GM21737 (cell line): Measurements from ENCODE around the gene UGGT1.
A peak's percentile ranks its signal among the peaks of the same experiment; 100 is the strongest.
"Not testable (repeated sequence)": the region's sequence is repeated elsewhere in the genome, so short reads cannot be mapped to it uniquely, and the experiment has no call there.

ENCODE experiments used
- ATAC-seq: cut with Tn5 transposase; IDR thresholded peaks from one replicate; pipeline ENCODE4 v1.9.1; 2021; ENCODE audit warnings: mild to moderate bottlenecking, moderate library complexity; ENCODE audit not compliant: unreplicated experiment

The UGGT1 gene

DNA sequence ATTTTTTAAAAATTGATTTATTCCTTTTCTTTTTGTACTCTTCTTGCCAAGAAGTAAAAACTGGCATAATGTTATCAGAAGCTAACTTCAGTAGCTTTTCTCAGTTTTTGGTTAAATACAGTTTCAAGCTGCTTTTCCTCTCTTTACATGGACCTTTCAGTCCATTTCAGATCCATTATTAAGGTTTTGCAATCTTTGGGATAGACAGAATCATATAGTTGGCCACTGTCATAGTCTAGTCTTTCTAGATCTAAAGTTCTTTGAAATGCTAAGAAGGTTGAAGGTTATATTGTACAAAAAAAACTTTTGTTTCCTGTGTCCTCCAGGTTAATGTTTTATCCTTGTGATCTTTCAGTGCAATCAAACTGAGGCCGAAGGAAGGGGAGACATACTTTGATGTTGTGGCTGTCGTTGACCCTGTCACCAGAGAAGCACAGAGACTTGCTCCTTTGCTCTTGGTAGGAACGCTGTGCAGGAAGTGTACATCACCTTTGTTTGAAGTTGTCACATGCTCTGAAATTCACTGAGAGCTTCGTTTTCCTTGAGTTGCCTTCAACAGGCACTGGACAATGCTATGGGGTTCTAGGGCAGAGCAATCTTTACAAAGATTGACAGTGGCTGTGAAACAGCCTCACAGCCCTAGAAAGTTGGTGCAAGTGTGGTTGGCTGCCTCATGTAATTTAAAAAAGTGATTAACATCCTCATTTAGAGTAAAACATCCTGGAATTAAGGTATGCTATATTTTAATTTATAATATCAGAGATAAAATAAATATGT is 79.1 kb downstream of the UGGT1 start:
- ATAC-seq: no peak

DNA sequence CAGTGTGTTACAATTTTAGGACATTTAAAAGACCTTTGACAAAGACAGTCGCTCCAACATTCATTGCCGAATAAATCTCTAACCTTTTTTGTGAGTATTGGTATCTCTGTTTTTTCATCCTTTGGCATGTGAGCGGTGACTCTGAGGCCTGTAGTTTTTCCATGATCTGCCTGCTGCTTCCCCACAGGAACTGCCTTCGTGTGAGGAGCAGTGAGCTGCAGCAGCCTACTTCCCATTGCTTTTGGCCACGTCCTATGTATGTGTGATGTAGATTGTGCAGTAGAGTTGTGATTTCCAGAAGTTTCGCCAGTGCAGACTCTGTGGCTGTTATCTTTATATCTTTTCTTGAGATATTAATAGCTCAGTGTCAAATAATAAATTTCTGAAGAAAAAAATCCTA is 79.8 kb downstream of the UGGT1 start:
- ATAC-seq: no peak

DNA sequence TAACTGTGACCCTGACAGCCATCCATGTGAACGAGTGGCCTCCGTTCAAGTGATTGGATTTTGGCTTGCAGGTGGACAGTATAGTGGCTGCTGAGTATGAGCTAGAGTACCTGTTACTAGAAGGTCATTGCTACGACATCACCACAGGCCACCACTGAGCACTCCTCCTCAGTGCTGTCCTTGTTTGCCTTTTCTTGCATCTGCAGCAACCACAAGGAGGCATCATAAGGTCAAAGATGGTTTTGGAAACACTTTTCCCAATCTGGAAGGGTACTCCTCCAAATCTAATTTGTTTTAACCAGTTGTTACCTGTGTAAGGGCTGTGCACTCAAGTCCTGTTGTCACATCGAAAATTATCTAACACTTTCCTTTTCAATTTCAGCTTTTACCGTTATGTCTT is 81.2 kb downstream of the UGGT1 start:
- ATAC-seq: no peak

DNA sequence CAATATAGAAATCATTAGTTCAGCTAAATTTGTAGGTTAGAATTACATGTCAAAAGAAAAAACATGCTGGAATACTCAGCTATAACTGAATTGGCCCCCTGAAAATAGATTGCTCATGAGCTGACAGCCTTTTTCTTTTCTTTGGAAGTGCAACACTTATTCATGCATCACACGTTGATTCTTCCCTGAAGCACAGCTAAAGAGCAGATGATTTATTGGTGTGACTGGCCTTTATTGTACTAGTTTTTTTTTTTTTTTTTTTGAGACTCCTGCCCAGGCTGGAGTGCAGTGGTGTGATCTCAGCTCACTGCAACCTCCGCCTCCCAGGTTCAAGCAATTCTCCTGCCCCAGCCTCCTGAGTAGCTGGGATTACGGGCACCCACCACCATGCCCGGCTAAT is 83.1 kb downstream of the UGGT1 start:
- ATAC-seq: not testable (repeated sequence)

DNA sequence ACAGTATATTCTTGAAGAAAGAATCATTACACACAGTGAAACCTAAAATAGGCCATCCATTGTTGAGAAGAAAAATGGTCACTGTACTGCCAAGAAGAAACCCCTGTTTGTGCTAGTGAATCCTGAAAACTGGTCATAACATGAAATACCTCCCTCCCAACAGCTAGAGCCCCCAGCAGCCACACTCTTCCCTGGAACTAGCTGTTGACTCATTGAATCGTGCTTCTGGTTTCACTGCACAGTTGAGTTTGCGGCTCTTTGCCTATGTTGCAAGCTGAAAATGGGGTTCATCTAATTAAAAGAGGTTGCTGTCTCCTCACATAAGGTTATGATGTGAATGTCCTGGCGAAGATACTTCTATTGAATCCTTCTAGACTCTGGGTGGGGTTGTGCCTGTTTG is 86.3 kb downstream of the UGGT1 start:
- ATAC-seq: no peak

DNA sequence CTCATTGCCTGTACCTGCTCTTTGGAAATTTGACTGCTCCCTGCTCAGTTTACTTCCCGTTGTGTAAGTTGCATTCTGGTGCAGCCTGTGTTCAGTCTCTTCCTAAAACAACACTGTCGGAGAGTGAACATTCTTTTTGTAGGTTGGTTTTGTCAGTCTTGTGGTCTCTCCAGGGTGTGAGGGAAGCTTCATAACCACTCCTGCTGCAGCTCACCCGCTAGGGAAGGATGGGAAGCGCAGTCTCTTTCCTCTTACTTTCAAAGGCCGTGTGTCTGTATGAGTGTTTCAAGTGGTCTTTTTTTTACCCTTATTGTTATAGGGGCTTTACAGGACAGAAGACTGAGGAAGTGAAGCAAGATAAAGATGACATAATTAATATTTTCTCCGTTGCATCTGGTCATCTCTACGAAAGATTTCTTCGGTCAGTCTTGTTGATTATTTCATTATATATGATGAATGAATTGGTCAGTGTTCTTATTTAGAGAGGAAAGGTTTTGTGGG is 87.2 kb downstream of the UGGT1 start:
- no peak for ATAC-seq

DNA sequence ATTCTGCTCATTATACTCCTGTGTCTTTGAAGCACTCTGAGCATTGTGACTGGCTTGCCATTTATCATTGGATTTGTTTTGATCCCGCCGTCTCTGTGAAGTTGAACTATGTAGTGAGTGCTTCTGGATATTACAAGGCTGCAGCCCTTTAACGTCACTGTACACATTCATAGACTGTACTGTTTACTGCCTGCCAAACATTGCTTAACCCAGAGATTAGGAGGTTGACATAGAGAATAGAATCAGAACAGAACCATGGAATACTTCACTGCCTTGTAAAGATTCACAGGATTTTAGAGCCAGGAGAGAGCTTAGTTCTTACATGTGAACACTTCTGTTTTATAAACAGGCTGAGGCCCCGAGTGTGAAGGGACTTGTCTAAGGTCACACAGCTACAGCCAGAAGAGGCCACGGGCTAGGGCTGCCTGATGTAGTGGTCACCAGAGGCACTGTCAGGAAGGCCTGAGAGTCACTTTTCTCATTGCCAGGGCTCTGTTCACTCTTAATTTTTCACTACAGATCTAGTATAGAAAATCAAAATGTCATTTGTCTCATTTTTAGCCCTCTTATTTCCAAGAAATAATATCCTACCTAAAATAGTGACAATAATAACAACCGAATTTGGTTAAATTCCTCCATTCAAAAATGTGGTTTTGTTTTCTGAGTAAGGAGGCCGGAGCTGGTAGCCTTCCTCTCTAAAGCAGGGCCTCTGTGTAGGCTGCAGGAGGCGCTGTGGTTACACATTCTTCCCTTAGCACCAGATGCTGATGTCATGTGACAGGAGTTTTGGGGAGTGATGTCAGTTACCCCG is 87.9 kb downstream of the UGGT1 start:
- peak; percentile 55 for ATAC-seq

DNA sequence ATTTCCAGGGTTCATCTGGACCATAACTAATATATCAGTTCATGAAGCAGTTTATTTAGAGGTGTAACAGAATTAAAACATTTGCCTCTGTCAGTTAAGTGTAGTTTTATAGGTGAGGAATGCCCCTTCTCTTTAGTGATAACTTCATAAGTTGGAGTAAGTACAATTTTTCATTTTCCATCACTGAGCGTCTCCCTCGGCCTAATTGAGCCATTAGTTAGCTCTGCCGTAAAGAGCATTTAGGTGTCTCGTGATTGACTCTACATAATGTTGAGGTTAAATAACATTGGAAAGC is 88.4 kb downstream of the UGGT1 start:
- ATAC-seq: no peak

DNA sequence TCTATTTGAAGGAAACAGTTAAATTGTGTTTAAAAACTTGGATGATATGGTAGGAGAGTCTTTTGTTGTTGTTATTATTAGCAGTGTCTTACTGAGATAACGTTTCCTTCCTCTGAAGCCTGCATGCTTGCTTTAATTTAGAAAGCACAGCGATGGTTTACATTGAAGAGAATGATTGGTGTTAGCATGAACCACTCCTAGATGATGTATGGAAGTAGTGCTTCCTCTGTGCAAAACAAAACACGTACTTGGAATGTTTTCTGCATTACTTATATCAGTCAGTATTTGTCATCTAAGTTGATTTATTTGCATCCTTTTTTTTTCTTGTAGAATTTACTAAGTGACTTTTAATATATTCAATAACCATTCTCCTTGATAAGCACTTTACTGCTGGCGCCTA is 89.0 kb downstream of the UGGT1 start:
- ATAC-seq: no peak

DNA sequence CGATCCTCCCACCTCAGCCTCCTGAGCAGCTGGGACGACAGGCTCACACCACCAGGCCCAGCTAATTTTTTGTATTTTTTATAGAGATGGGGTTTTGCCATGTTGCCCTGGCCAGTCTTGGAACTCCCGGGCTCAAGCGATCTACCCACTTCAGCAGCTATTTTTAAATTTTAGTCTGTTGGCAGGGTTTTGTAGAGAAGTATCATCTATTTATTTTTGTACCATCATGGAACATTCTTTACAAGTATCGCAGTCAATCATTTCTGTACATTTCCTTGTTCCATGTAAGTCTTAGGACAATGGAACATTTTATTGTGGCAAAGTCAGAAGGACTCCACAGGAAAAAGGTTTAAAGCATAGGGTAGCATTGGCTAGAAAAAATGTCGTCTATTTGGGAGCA is 94.6 kb downstream of the UGGT1 start:
- no peak for ATAC-seq

DNA sequence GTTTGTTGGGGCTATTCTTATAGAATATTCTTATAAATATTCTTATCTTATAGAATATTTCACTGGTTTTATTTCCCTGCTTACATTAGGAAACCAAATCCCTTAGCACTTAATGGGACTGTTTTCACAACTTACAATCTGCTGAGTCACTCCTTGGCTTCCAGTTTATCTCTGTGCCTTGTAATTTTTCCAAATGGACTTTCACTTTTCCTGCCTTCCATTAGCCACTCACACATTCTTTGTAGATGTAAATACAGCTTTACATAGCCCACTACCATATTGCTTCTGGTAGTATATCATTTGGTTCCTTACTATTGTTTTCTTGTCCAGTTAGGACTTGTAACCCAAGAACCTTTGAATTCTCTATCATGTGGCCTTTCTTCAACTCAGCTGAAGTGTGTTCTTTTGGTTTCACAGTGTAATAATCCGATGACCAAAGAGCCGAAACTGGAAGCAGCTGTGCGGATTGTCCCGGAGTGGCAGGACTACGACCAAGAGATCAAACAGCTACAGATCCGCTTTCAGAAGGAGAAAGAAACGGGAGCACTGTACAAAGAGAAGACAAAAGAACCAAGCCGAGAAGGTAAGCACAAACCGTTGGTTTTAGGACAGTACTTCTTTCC is 96.1 kb downstream of the UGGT1 start:
- no peak for ATAC-seq

DNA sequence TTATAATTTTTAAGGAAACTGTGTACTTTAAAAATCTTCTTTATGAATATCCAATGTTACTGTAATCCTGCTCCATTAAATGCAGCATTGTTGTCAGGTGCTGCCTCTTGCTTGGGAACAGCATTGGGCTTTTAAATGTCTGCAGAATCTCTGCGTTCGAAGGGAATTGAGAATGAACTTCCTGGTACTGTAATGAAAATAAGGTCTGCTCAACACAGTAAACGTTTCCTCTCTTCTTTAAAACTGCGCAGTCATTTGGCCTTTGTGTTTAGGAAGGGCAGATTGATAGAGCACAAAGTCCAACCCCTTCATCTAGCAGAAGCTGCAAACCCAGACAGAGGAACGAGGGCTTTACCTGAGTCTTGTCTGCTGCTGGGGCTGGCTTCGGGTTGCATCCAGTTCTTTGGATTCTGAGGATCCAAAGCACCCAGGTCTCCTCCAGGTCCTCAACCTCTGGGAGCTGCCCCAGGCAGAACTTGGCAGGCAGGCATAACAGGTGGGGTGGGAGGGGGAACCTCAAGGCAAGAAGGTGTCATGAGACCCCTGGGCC is 104.5 kb downstream of the UGGT1 start:
- no peak for ATAC-seq

DNA sequence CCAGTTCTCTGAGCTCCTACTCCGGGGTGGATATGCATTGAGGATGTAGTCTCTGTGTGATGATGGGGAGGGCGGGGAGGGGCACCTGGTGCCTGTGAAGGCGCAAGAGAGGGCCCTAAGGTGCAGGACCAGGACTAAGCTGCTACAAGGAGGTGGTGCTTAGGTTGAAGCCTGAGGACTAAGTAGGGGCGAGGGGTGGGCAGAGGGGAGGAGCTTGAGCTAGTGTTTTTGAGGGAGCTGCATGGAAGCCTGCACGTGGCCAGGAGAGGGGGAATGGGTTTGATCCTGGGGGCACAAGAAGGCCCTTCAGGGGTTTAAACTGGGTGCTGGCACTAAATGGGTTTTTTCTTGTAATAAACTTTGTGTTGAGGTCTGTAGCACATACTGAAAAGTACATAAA is 105.0 kb downstream of the UGGT1 start:
- ATAC-seq: no peak

DNA sequence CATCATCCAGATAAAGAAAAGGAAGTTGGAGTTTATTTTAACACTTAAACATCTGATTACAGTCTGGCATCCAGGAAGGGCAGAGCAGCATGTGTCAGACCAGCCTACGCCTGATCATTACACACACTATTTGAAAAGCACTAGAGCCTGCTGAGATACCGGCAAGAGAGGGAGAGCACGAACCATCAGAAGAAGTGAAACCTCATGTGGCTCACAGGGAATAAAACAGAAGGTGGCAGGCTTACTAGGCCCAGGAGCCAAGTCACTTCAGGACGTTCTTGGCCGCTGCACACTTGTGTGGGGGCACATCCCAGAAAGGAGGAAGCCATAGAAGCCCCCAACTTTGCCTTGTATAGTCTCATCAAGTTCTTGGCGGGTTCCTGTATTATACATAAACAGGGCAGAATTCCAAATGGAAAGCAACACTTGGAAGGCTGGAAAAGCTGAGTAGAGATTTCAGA is 105.5 kb downstream of the UGGT1 start:
- no peak for ATAC-seq

DNA sequence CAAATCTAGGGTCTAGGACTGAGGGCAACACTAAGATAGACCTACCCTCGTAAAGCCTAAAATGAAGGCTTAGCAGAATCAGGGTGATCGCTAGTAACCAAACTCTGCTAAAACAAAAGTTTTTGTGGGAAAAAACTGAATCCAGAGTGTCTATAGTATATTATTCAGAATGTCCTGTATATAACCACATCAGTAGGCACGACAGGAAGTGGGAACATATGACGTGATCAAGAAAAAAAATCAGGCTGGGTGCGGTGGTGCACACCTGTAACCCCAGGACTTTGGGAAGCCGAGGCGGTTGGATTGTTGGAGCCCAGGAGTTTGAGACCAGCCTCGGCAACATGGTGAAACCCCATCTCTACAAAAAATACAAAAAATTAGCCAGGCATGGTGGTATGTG is 106.1 kb downstream of the UGGT1 start:
- no peak for ATAC-seq

DNA sequence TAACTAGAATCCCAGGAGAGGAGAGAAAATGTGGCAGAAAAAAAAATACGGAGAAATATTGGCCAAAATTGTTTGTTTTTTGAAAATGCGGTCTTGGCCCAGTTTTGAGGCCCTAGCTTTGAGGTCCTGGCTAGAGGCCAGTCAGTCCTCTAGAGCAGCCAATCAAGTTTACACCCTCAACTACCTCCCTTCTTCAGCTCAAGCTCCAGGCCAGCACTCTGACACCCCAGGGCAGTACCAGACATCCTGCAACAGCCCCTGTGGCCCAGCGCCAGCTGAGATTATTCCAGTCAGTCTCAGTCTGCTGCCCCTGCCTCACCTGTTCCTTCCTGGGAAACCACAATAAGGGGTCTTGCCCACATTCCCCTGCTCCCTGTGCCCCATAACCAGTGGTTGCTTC is 107.7 kb downstream of the UGGT1 start:
- ATAC-seq: no peak

DNA sequence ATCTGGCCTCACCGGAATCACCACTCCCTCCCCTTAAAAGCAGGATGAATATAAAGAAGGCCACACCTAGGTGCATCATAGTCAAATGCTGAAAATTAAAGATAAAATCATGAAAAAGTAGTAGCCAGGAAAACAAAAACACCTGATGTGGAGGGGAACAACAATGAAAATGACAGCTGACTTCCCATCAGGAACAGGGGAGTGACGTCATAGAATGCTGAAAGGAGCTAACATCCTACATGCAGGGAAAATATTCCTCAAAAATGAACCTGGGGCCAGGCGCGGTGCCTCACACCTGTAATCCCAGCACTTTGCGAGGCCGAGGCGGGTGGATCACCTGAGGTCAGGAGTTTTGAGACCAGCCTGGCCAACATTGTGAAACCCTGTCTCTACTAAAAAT is 108.1 kb downstream of the UGGT1 start:
- ATAC-seq: no peak

DNA sequence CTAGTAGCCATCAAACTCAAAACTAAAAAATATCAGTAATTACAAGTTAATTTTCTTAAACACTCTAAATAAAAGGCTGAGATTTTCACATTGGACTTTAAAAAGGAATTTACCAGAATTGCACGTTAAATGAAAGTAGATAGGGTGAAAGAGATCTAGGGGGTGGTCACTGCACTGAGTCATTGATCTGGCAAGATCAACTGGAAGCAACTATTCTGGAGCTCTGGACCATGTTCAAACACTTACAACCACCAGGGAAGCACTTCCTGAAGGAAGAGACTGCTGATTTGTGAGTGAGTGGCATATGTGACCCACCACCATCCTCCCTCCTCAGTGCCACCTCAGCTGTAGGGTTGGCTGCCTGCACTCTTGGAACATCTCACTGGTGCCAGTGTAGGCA is 111.8 kb downstream of the UGGT1 start:
- ATAC-seq: no peak

DNA sequence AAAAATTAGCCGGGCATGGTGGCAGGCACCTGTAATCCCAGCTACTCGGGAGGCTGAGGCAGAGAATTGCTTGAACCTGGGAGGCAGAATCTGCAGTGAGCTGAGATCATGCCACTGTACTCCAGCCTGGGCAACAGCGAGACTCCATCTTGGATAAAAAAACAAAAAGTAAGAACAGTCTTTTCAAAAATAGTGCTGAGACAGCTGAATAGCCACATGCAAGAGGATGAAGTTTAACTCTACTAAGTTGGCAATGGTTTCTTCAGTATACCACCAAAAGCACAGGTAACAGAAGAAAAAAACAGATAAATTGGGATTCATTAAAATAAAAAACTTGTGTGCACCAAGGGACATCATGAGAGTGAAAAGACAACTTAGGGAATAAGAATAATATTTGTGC is 115.2 kb downstream of the UGGT1 start:
- no peak for ATAC-seq

DNA sequence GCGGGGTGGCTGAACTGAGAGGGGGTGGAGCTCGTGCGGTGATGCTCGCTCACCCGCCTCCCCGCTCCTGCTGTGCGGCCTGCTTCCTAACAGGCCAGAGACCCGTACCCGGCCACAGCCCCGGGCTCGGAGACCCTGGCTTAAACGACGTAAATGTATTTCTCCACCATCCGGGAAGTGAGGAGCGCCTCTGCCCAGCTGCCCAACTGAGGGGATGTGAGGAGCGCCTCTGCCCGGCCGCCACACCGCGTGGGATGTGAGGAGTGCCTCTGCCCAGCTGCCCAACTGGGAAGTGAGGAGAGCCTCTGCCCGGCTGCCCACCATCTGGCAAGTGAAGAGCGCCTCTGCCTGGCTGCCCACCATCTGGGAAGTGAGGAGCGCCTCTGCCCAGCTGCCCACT is 117.0 kb downstream of the UGGT1 start:
- no peak for ATAC-seq

DNA sequence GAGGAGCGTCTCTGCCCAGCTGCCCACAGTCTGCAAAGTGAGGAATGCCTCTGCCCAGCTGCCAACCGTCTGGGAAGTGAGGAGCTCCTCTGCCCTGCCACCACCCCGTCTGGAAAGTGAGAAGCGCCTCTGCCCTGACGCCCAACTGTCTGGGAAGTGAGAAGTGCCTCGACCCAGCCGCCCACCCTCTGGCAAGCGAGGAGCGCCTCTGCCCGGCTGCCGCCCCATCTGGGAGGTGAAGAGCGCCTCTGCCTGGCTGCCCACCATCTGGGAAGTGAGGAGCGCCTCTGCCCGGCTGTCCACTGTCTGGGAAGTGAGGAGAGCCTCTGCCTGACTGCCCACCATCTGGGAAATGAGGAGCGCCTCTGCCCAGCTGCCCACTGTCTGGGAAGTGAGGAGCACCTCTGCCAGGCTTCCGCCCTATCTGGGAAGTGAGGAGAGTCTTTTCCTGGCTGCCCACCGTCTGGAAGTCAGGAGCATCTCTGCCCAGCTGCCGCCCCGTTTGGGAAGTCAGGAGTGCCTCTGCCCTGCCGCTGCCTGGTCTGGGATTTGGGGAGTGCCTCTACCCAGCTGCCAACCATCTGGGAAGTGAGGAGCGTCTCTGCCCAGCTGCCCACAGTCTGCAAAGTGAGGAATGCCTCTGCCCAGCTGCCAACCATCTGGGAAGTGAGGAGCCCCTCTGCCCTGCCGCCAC is 117.8 kb downstream of the UGGT1 start:
- not testable (repeated sequence) for ATAC-seq
